Measurements from ENCODE around the gene LAG3.

The LAG3 gene

GRCh38 chr12:6821591-6822425 lies 49.5 kb downstream of the LAG3 start, which contains the start of gene GPR162:
Gene GPR162, plus strand, starts transcription at chr12:6821821. Its CDS starts 2,078 bp downstream, at chr12:6823899.
- in situ Hi-C loops (cut with HindIII; ENCODE audit: low sequenced_read_pairs): no loop called here

GRCh38 chr12:6822426-6823135 lies 50.3 kb downstream of the LAG3 start:
- in situ Hi-C loops (cut with HindIII; ENCODE audit: low sequenced_read_pairs): no loop called here

DNA sequence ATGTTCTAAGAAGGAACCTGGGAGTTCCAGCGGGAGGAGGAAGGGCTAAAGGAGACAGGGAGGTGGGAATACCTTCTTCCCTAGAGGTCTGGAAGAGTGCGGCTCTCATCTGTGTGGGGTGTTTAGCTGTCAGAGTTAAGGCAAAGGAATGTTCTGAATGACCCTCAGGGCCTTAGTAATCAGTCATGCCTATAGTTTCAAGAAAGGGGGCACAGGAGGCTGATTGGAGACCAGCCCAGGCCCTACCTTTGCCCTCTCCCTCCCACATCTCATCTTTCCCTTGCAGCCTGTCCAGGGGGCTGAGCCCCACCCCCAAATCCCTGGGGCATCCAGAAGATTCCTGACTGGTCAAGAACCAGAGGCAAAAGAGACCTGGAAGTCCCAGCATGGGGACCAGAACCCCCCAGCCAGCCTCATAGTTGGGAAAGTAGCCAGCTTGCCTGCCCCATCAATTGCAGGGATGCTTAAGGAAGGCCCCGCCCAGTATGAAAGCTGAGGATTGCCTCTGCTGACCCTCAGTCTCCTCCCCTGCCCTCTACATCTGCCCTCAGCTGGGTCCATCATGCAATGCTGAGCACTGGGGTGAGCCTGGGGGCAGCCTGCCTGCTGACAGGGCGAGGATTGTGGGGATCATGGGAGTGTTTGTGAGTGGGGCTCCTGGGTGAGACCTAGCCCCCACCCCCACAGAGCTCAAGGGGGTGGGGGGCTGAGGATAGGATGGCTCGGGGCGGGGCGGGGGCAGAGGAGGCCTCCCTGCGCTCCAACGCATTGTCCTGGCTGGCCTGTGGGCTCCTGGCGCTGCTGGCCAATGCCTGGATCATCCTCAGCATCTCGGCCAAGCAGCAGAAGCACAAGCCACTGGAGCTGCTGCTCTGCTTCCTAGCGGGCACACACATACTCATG lies 51.1 kb downstream of the LAG3 start:
- in situ Hi-C loops (cut with HindIII; ENCODE audit: low sequenced_read_pairs): no loop called here

- in situ Hi-C loops (cut with HindIII; ENCODE audit: low sequenced_read_pairs): no loop called here
Measured at GRCh38 chr12:6824085-6824775, 51.9 kb downstream of the LAG3 start.

- in situ Hi-C loops (cut with HindIII; ENCODE audit: low sequenced_read_pairs): no loop called here
Measured at GRCh38 chr12:6824901-6825381, 52.6 kb downstream of the LAG3 start.

- in situ Hi-C loops (cut with HindIII; ENCODE audit: low sequenced_read_pairs): no loop called here
Measured at GRCh38 chr12:6825398-6826124, 53.2 kb downstream of the LAG3 start.

- in situ Hi-C loops (cut with HindIII; ENCODE audit: low sequenced_read_pairs): no loop called here
Measured at GRCh38 chr12:6826125-6826733, 53.9 kb downstream of the LAG3 start.

DNA sequence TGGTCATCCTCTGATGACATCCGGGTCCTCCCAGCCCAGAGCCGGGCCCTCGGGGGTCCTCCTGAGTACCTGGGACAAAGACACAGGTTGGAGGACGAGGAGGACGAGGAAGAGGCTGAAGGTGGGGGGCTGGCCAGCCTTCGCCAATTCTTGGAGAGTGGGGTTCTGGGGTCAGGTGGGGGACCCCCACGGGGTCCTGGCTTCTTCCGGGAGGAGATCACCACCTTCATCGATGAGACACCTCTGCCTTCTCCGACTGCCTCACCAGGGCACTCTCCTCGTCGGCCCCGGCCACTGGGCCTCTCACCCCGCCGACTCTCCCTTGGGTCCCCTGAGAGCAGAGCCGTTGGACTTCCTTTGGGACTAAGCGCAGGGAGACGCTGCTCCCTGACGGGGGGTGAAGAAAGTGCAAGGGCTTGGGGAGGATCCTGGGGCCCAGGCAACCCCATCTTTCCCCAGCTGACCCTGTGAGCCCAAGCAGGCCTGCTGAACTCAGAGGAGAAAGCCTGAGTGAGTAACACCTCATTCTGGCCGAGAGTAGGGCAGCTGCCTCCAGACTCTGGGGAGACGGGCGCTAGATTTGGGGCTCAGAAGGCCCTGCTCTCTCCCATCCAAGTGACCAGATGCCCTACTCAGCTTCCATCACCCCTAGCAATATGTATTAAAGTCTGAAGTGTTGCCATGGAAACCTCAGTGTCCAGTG lies 54.6 kb downstream of the LAG3 start:
- in situ Hi-C loops (cut with HindIII; ENCODE audit: low sequenced_read_pairs): no loop called here

GRCh38 chr12:6827437-6827911 lies 55.2 kb downstream of the LAG3 start:
- in situ Hi-C loops (cut with HindIII; ENCODE audit: low sequenced_read_pairs): no loop called here

All from DLD1 (cell line).